ENCODE measurements around the gene IL1RAP.

Gene IL1RAP

DNA sequence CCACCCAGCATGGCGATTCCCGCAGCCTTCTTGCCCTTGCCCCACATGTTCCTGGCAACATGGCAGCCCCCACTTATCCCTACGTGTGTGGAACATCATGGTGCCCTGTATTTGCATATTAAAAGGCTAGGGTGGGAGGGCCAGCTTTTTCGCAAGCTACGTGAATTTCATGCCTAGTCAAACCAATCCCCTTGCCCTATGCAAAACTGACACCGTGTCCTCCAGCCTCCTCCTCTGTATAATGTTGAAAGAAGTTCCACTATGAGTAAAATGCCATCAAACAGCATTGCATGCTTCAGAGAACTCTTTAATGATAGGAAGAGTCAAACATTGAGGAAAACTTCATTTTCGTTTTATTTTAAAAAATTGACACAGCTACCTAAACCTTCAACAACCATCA lies 170.9 kb downstream of the IL1RAP start:
- no peak for DNase-seq (ENCODE audit: low read depth)
- TF ChIP-seq, protein P1, sequence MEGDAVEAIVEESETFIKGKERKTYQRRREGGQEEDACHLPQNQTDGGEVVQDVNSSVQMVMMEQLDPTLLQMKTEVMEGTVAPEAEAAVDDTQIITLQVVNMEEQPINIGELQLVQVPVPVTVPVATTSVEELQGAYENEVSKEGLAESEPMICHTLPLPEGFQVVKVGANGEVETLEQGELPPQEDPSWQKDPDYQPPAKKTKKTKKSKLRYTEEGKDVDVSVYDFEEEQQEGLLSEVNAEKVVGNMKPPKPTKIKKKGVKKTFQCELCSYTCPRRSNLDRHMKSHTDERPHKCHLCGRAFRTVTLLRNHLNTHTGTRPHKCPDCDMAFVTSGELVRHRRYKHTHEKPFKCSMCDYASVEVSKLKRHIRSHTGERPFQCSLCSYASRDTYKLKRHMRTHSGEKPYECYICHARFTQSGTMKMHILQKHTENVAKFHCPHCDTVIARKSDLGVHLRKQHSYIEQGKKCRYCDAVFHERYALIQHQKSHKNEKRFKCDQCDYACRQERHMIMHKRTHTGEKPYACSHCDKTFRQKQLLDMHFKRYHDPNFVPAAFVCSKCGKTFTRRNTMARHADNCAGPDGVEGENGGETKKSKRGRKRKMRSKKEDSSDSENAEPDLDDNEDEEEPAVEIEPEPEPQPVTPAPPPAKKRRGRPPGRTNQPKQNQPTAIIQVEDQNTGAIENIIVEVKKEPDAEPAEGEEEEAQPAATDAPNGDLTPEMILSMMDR (IDR thresholded peaks at IDR 0.05; ENCODE audit: low read length, missing control alignments) = no peak
- no peak overlapping the region for H3K4me3 ChIP-seq (replicated peaks; ENCODE audit: low read depth, low read length)

DNA sequence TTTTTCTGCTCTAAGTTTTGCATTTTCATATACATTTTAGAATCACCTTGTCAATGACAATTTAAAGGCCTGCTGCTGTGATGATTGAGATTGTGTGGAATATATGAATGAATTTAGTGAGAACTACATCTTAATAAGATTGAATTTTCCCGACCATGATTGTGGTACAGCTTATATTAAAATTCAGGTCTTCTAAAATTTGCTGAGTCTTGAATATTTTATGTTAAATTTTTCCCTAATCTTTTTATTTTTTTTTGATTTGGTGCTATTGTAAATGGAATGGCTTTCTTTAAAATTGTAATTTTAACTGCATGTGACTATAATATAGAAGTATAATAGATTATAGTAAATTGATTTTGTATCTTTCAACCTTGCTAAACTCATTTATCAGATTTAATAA lies 172.1 kb downstream of the IL1RAP start:
- H3K4me3 ChIP-seq (replicated peaks; ENCODE audit: low read depth, low read length) = no peak overlapping the region
- DNase-seq (ENCODE audit: low read depth) = no peak
- TF ChIP-seq, protein P1 (IDR thresholded peaks at IDR 0.05; ENCODE audit: low read length, missing control alignments) = no peak

DNA sequence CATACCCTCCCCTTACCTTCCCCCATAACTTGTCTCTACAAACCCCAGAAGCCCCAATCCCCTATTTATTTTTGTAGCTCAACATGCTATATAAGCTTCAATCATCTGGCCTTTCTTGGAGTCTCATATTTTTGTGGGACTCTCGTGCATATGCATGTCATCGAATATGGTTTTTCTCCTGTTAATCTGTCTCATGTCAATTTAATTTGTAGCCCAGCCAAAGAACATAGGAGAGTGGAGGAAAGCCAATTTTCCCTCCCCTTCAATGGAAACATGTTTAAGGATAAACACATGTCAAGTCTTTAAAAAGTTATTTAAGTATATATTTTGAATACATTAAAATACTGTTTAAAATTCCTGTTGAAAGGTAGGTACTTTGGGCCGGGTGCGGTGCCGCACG lies 176.4 kb downstream of the IL1RAP start:
- no peak overlapping the region for H3K4me3 ChIP-seq (replicated peaks; ENCODE audit: low read depth, low read length)
- no peak for DNase-seq (ENCODE audit: low read depth)
- TF ChIP-seq, protein P1 (IDR thresholded peaks at IDR 0.05; ENCODE audit: low read length, missing control alignments) = no peak

DNA sequence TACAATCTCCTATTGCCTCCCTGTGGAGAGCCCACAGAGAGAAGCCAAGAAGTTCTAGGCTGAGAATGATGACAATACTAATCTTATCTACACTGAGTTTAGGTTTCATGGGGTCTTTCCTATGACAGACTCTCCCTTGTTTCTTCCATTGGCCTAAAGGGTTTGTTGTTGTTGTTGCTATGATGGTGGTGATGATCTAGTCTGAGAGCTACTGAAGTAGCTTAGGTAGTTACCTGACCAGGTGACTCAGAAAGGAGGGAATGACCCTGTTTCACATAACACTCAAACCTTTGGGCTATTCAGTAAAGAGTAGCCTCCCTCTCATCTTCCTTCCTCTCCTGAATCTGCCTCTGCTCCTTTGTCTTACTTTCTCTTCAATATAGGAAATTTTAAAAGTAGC lies 178.4 kb downstream of the IL1RAP start:
- no peak for DNase-seq (ENCODE audit: low read depth)
- H3K4me3 ChIP-seq (replicated peaks; ENCODE audit: low read depth, low read length) = no peak overlapping the region
- TF ChIP-seq, protein P1 (IDR thresholded peaks at IDR 0.05; ENCODE audit: low read length, missing control alignments) = no peak

DNA sequence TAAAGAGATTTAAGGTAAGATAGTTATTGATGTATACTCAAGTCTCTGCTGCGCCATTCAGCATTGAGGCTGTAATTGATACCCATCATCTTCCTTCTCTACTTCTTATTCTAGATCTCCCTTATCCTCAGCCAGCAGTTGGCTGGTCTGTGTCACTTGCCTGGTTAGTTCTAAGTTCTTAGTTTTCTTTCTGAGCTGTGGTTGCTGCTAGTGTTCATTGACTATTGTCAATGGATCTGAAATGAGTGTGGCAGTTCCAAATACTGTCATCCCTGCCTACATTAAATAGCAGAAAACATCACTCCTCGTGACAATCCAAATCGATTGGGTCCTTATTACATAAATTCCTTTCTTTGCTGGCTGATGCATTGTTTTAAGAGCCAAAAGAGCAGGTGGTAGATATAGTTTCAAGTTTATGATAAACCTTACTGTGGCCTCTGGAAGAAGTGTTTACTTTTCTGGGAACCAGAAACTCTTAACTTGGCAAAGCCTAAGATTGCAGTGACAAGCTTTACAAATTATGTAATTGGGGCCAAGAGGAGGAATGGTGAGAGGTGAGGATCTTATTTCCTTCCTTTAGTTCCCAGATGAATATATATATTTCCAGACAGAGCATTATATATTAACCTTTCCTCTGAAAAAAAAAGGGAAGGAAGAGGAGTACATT lies 180.6 kb downstream of the IL1RAP start:
- TF ChIP-seq, protein P1 (IDR thresholded peaks at IDR 0.05; ENCODE audit: low read length, missing control alignments) = no peak
- no peak for DNase-seq (ENCODE audit: low read depth)

DNA sequence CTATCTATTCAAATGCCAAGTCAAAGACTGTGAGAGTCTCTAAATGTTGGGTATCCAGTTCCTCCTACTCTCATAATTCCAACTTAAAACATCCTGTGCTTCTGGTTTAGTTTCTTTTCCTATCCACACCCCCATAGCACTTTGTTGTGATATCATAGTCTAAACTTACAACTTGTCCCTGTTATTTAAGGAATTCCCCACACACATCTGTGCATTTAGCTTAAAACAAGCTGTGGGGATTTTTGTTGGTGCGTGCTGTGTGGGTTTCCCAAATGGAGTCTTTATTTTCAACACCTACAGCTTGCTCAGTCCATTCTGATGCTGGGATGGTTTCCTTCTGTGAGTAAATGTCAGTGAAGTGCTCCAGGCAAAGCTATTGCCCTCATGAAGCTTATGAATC lies 181.3 kb downstream of the IL1RAP start:
- TF ChIP-seq, protein P1 (IDR thresholded peaks at IDR 0.05; ENCODE audit: low read length, missing control alignments) = no peak
- H3K4me3 ChIP-seq (replicated peaks; ENCODE audit: low read depth, low read length) = no peak overlapping the region
- no peak for DNase-seq (ENCODE audit: low read depth)

More for the DNA sequence above, 180.6 kb downstream of the IL1RAP start:
- no peak overlapping the region for H3K4me3 ChIP-seq (replicated peaks; ENCODE audit: low read depth, low read length)

DNA sequence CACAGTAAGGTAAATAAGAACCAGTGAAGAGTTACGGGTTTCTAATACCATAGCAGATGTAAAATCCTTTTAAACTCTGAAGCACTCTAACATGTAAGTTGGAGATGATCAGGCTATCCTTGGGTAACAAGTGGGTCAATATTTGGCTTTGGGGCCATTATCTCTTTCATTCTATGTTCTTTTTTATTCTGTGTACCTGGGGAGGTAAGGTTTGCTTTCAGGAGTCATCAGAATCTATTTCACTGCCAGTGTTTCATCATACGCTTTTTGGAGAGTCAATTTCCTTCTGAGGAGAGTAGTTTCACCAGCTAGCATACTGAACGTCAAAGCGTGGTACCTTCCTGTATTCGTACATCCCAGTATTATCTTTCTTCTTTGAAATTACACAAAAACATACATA lies 182.1 kb downstream of the IL1RAP start:
- no peak for DNase-seq (ENCODE audit: low read depth)
- TF ChIP-seq, protein P1 (IDR thresholded peaks at IDR 0.05; ENCODE audit: low read length, missing control alignments) = no peak
- no peak overlapping the region for H3K4me3 ChIP-seq (replicated peaks; ENCODE audit: low read depth, low read length)

Data from fibroblast of pulmonary artery (primary cell).